LoVo (cell line): ENCODE data around the gene GRAMD4.
"Not testable (repeated sequence)": the region's sequence is repeated elsewhere in the genome, so short reads cannot be mapped to it uniquely, and the experiment has no call there.

Experiments used
- DNase-seq: peaks from one replicate; pipeline ENCODE4 v3.0.0-alpha.2; 2016; ENCODE audit warnings: low spot score

GRAMD4 gene

DNA sequence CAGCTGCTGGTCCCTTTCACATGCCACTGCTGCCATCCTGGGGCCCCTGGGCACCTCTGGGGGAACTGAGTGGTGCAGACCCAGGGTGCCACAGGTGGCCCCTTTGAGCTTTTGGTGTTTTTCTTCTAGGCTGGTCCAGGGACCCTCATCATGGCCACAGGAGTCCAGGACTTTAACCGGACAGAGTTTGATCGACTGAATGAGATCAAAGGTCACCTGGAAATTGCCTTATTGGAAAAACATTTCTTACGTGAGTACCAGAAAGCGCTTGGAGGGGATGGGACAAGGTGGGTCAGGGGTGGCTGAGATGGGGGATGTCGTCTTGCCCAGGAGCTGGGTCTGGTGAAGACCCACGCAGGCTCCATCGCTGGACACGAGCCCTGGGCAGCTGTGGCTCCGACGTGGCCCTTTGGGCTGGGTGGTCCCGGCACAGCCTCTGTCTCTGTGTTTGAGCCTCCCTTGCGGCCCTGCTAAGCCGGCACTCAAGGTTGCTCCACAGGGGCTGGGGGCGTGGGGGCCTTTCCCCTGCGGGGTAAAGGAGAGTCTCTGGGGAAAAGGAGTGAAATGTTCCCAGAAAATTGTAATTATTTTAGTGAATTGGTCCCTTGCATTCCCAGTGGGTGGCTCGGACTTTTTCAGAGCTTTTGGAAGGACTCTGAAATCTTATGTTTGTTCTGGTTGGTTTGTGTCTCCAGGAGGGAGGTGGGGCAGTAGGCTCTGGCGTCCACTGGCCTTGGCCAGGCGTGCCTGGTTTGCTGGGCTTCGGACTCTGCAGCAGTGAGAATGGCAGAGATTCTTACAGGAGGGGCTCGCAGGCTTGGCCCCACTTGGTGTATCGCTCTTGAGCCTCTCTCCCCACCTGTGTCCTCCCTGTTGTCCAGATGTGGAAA is 17.8 kb downstream of the GRAMD4 start:
- DNase-seq = no peak

GRCh38 chr22:46638601-46639431 is 18.6 kb downstream of the GRAMD4 start:
- DNase-seq = no peak

DNA sequence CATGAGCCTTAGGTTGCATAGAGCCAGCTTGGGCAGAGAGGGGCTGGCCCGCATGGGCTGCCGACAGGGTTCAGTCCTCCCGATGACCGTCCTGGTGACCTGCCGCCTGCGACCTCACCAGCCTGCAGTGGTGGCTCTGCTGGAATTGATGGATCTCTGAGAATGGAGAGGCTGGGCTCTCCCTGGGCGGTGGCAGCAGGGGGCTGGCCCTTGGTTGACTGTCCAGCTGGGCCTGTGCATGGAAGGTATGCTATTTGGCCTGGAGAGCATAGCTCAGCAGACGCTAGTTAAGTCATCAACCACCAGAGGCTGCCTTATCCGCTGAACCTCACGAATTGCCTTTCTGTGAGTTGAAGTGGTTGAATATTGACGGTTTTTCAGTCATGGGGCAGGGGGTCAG is 19.7 kb downstream of the GRAMD4 start:
- no peak for DNase-seq

GRCh38 chr22:46640293-46641055 is 20.3 kb downstream of the GRAMD4 start:
- no peak for DNase-seq

GRCh38 chr22:46641811-46642266 is 21.7 kb downstream of the GRAMD4 start:
- no peak for DNase-seq

- DNase-seq = not testable (repeated sequence)
Observed at GRCh38 chr22:46642840-46643480, 22.8 kb downstream of the GRAMD4 start.

DNA sequence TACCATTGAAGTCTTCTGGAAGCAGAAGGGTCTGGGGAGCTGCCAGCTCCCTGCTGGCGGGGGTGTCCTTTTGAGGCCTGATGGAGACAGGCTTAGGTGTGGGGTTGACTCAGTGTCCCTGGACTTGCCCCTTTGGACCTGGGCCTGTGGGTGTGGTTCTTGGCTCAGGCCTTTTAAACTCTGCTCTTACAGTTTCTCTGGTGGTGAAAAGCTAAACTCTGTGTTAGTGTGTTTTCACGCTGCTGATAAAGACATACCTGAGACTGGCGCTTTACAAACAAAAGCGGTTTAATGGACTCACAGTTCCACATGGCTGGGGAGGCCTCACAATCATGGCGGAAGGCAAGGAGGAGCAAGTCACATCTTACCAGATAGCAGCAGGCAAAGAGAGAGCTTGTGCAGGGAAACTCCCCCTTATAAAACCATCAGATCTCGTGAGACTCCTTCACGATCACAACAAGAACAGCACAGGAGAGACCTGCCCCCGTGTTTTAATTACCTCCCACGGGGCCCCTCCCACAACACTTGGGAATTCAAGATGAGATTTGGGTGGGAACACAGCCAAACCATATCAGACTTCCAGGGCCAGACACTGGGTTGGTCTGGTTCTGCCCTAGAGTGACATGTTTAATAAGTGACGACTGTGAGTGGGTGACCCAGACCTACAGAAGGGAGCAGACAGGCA is 26.5 kb downstream of the GRAMD4 start:
- DNase-seq = peak; percentile 47

DNA sequence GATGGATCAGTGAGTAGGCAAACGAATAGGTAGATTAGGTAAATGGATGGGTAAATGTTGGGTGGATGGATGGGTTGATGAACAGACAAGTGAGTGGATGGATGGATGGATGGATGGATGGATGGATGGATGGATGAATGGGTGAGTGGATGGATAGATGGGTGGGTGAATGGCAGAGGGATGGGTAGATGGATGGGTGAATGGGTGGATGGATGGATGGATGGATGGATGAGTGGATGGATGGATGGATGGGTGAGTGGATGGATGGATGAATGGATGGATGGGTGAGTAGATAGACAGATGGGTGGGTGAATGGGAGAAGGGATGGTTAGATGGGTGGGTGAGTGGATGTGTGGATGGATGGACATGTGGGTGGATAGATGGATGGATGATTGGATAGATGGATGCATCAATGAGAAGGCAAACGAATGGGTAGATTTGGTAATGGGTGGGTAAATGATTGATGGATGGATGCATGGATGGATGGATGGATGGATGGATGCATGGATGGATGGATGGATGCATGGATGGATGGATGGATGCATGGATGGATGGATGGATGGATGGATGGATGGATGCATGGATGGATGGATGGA is 28.1 kb downstream of the GRAMD4 start:
- not testable (repeated sequence) for DNase-seq

GRCh38 chr22:46649141-46650077 is 29.2 kb downstream of the GRAMD4 start:
- no peak for DNase-seq

DNA sequence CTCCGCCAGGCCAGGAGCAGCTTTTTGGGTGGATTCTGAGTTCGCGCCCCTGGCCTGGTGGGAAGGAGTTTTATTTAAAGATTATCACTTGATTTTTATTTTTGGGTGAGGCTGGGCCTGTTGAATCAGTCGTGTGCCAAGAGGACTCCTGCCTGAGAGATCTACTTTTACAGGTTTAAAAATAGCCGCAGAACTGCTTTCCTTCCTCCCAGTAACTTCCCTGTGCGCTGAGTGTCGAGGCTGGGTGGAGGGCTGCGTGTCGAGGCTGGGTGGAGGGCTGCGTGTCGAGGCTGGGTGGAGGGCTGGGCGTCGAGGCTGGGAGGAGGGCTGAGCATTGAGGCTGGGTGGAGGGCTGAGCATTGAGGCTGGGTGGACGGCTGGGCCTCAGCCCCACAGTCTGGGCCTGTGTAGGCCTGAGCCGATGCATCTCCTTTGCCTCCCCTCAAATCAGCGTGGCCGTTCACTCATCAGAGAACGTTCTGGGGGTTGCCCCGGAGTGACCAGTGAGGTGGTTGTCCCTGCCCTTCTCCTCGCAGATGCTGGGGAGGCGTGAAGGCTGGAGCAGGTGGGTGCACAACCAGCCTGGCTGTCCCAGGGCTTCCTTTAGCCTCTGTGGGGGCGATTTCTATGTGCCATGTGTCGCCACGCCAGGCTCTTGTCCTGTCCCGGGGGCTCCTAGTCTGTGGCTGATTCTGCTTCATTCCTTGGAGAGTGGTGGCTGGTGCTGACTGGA is 30.1 kb downstream of the GRAMD4 start:
- no peak for DNase-seq

DNA sequence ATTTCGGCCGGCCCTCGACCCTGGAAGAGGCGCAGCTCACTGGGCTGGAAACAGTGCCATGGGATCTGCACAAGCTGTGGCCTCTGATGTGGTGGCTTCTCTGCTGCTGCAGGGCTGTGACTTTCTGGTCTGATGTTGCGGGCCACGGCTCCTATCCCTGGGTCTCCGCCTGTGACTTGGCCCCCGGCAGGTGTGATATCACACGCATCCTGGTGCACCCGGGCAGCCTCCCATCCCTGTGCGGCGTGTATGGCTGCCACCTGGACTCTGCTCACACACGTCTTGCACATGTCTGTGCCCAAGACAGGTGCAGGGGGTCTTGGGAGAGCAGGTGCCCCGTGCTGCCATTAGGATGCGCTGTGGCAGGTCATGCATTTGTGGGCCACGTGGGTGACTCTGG is 31.1 kb downstream of the GRAMD4 start:
- DNase-seq = no peak

DNA sequence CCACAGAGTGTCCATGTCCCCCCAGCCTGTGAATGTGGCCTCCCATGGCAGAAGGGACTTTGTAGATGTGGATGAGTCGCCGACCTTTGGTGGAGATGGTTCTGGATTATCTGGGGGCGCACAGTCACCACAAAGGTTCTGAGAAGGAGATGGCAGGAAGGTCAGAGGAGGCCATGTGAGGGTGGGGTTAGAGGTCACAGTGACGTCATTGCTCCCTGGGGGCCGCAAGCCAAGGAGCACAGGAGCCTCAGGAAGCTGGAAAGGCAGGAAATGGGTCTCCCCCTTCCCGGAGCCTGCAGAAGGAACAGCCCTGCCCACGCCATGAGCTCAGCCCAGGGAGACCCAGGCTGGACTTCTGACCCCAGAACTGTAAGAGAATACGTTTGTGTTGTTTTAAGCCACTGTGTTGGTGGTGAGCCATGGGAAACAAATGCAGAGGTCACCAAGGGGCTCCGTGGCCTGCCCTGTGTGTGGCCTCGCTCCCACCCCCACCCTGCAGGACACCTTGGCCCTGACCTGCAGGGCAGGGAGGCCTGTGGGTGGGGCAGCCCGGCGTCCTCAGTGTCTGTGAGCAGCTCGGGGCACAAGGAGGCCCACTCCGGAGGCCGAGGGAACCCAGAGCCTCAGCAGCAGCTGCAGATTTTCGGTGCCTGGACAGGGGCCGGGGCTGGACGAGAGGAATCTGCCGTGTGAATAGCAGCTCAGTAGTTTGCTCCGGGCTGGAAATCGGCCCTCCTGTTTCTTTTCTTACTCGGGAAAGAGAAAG is 32.1 kb downstream of the GRAMD4 start:
- no peak for DNase-seq

DNA sequence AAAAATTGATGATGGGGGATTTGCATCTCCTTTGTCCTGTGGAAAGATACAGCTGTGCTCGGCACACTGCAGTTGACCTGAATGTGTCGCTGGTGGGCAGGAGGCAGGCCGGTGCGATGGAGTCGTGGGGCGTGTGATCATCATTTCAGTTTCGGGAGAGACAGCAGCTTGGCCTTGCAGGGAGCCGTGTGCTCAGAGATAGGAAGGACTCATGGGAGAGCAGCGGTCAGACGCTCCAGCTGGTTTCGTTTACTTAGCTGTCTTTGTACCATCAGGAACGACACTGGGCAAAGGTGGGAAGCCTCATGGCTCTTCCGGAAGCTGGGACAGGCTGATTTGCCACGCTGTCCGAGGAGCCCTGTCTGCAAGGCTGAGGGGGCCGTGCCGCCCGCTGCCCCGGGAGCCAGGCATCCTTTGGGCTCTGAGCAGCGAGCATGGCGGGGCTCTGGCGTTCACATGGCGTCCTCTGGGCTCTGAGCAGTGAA is 32.7 kb downstream of the GRAMD4 start:
- DNase-seq = no peak

DNA sequence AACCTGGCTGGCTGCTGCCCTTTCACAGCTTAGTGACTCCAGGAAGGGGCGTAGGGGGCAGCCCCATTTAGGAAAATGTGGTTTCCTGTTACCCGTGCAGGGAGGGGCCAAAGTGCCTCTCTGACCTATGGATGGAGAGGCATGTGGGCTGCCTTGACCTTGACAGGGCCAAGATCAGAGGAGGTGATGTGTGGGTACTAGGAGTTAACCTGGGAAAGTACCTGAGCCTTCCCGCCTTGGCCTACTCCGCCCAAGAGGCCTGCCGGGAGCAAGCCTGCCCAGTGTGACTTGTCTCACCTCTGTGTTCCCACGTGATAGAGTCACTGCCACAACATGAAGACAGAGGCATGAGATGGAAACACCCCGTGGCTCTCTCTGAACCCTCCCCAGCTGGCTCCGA is 33.4 kb downstream of the GRAMD4 start:
- DNase-seq = no peak

DNA sequence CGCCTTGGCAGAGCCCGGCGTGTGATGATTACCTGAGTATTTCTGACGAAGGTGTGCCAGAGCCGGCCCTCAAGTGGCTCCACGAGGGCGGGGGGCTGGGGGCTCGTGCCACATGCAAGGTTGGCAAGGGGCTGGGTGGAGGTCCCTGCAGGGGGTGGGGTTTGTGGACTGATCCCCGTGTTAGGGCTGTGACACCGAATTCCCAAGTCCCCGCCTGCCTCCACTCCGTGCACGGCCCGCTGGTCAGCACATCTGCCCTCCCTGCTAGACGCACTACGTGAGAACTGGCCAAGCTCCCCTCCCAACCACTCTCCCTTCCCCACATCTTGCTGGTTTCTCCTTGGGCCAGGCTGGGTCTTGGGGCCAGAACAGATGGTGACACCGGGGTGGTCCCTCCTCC is 34.2 kb downstream of the GRAMD4 start:
- no peak for DNase-seq

DNA sequence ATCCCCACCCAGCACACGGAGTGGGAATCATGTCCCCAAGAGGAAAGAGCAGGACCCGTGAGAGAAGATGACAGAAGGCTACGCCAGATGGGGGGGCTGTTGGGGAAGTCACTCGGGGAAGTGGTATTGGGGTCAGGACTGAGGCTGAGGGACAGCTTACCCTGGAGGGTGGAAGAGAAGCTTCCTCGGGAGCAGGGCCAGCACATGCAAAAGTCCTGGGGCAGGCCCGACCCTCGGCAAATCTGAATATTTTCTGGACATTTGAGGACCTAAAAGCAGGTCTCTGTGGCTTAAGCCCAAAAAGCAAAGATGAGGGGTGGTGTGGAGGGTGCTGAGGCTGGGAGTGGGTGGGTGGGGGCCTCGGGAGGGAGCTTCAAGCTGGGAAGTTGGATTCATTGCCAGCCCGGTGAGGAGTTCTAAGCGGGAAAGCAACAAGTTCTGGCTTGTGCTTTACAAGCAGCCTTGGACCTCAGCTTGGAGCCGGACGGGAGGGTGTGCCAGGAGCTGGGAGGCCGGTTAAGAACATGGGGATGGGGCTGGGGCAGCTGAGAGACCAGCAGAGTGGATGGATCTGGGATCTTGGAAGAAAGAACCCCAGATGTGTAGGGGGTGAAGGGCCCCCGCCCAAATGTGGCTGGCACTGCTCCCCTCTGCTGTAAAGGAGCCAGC is 34.9 kb downstream of the GRAMD4 start:
- DNase-seq = no peak

DNA sequence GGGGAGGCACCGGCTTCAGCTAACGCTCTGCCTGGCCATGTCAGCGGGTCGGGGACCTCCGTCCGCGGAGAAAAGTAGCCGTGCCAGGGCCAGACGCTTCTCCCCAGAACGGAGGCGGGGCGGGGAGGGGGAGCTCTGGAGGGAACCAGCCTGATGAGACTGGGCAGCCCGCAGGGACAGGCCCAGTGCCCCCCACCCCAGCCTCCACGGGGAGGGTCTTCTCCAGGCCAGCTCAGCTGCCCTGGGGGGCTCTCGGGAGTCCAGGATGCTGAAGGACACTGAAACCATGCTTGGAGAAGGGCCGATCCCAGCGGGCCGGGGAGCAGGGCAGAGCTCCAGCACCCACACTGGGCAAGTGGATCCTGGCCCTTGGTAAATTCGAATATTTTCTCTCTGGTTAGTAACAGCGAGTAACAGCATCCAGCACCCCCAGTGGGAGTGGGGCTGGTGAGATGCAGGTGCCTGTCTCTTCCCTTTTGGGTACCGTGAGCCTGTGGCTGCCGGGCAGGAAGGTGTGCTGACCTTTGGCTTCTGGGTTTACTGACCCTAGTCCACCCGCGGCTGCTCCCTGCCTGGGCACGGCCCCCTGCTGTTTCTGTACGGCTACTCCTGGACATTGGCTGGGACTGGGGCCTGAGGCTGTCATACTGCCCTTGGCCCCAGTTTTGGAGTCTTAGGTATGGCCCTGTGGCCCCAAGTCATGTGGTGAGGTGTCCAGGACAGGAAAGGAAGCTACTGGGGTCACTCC is 35.8 kb downstream of the GRAMD4 start:
- DNase-seq = no peak
